HG03139 (cell line): ENCODE data around the gene LEMD2.

ENCODE experiments used
- ATAC-seq: cut with Tn5 transposase; IDR thresholded peaks from one replicate; pipeline ENCODE4 v1.9.1; 2021; ENCODE audit not compliant: unreplicated experiment

The LEMD2 gene

GRCh38 chr6:33759887-33760629 lies 28.9 kb downstream of the LEMD2 start:
- no peak for ATAC-seq

DNA sequence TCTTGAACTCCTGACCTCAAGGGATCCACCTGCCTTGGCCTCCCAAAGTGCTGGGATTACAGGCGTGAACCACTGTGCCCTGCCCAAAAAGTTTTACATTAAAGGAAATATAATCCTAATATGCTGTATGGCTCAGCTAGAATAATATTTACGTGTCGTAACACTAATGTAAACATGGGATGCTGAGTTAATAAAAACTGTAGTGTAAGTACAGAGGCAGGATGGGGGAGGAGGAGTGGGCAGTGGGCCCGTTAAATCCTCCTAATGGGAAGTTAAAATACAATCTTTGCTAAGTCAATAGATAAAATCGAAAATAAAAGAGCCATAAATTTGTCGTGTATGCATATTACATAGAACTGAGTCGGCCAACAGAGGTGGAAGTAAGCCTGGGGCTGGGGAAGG lies 30.1 kb downstream of the LEMD2 start:
- ATAC-seq = no peak

DNA sequence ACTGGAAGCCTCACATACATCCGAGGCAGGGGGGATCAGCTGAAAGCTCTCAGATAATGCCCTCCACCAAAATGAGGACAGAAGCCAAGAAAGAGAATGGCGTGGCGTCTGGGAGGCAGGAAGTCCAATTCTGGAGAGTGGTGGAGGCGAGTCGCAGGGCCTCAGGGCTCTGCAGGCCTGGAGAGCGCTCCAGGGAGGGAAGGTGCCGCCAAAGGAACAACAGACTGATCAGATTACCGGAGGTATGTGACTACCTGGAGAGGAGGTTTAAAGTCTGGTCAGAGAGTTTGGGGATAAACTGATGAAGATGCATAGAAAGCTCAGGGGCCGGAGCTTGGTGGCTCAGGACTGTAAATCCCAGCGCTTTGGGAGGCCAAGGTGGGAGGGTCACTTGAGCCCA lies 31.0 kb downstream of the LEMD2 start:
- no peak for ATAC-seq

DNA sequence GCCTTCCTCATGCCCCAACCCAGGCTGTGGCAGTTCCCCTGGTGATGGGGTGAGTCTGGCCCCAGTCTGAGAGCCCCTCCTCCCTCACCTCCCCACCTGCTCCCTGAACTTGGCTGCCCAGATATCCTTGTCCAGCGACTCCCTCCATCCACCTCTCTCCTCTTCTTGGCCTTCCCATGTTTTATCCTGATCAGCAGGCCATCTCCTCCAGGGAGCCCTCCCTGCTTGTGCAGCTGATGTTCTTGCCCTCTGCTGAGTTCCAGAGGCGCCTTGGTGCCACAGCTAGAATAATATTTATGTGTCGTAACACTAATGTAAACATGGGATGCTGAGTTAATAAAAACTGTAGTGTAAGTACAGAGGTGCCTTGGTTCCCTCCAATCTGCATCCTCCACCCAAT lies 31.8 kb downstream of the LEMD2 start:
- no peak for ATAC-seq

GRCh38 chr6:33756211-33756954 lies 32.5 kb downstream of the LEMD2 start:
- no peak for ATAC-seq

DNA sequence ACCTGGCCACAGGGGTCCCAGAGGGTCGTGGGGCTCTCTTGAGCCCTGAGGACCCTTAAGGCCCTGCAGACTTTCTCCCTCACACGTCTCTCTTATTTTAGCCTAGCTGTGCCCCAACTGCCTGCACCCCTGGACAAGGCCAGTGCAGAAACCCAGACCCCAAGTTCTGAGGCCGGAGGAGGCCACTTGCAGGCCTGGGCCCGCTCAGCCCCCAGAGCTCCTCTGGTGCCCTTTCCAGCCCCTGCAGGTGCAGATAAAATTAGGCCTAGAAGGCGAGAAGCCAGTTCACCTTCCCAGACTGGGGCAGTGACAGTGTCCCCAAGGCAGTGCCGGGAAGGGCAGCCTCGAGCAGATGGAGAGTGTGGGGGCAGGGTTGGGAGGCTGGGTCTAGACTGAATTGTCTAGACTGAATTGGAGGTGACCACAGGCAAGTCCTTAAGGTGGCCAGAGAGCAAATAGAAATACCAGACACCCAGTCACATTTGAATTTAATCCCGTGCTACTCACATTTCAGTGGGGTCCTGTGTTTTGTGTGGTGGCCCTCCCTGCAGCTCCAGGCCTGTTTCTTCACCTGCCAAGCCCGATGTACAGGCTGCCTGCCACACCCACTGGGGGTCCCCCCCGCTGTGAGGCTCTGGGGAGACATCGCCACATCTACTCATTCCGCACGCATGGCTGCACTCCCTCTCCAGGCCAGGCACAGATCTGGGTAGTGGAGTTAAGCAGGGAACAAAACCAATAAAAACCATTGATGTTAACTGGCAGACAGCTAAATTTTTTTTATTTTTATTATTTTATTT lies 33.7 kb downstream of the LEMD2 start:
- ATAC-seq = no peak

GRCh38 chr6:33754222-33754621 lies 34.7 kb downstream of the LEMD2 start:
- ATAC-seq = no peak

GRCh38 chr6:33752646-33753015 lies 36.3 kb downstream of the LEMD2 start:
- ATAC-seq = no peak

DNA sequence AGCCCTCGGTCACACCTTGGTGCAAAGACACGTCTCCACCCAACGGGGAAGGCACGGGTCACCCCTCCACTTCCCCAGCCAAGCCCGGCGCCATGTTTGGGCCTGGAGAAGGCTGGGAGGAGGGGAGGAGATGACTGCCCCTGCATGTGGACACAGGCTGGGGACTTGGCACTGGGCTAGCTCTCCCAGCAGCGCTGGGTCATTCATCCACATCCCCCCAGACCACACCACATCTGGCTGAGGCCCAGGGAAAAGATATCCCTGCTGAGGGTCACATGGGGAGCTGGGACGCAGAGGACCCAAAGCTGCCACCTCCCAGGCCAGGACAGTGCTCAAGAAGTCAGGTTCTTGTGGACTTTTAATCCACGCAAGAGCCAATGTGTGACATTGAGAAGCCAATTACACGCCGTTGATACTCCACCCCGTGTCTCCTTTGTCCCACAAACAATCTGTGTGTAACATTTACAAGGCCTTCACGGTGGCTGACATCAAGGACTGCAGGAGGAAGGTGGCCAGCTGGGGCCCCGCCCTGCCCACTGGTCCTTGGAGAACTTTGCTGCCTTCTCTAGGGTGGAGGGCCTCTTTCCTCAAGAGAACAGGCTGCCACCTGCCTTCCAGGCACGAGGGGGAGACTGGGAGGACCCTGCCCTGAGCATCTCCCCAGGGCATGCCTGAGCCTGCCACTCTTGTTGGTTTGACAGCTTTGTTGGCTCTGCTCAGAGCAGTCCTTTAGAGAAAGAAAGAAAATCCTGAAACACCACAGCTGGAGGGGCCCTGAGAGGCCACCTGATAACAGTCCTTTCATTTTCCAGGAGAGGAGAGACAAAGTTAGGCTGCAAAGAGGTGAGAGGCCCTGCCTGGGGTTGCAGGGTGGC lies 36.9 kb downstream of the LEMD2 start:
- ATAC-seq = no peak

DNA sequence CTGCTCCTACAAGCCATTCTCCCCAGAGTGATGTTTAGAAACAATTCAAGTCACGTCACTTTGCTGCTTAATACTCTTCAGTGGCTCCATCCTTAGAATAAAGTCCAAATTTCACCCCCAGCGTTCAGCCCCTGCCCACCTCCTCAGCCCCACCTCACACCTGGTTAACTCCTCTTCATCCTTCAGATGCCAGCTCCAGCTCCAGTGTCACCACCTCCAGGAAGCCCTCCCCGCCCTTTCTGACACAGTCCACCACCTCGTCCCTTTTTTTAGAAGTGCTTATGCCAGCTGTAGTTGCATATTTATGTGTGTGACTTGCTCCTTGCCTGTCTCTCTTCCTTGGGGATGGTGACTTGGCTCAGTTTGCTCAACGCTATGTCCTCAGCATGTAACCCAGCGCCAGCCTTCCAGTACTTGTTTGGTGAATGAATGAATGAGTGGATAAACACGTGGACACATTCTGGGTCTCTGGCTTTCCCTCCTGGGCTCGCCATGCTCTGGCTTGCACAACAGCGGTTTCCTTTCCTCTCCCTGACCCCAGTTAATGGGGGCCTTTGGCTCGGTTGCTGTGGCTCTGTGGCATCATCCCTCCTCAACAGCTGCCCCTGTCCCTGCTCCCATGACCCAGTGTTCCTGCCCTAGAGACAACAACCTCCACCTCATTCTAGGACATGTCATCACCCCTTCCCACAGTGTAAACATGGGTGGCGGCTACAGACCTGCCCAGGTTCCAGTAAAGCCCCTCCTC lies 38.5 kb downstream of the LEMD2 start:
- no peak for ATAC-seq

GRCh38 chr6:33749401-33749800 lies 39.5 kb downstream of the LEMD2 start:
- no peak for ATAC-seq

GRCh38 chr6:33748841-33749240 lies 40.1 kb downstream of the LEMD2 start:
- ATAC-seq = no peak

DNA sequence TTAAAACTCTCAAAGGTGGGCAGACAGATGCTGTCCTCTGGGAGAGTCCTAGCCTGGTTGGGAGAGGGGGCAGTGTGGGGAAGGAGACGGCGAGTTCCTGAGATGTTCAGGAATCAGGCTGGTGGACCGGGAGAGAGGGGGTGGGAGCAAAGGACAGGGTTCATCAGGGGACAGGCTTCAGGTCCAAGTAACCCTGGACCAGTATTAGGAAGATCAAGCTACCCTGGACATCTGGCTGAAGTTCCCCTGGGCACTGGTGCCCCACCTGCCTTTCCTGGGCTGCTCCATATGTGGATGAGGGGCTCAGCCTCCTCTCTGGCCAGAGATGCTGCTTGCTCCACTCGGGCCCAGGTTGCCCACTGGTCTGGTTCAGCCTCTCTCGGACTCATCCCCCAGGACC lies 41.1 kb downstream of the LEMD2 start:
- ATAC-seq = no peak

DNA sequence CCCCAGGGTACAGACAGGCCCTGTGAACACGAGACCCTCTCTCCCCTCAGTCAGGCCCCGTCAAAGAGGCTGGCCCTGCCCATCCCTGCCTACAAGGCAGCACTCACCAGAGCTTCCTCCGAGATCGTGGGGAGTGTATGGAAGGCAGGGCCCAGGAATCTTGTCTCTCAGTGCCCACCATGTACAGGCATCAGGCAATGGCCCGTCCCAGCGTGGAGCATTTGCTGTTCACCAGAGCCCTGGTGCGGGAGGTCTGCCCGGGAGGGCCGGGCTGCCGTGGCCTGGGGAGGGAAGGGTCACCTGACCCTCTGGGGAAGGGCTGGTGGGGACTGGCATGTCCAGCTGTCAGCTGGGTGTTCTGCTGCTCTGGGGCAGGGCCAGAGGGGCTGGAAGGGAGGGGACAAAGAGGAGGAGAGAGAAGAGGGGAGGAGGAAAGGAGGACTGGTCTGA lies 42.3 kb downstream of the LEMD2 start, which contains the start of gene IP6K3:
Gene IP6K3 (minus strand): TSS at position 255 of the 450 bp plus-strand sequence. CDS start 11,429 bp downstream, outside the sequence.
- no peak for ATAC-seq

GRCh38 chr6:33746036-33746600 lies 42.8 kb downstream of the LEMD2 start:
- ATAC-seq = no peak

DNA sequence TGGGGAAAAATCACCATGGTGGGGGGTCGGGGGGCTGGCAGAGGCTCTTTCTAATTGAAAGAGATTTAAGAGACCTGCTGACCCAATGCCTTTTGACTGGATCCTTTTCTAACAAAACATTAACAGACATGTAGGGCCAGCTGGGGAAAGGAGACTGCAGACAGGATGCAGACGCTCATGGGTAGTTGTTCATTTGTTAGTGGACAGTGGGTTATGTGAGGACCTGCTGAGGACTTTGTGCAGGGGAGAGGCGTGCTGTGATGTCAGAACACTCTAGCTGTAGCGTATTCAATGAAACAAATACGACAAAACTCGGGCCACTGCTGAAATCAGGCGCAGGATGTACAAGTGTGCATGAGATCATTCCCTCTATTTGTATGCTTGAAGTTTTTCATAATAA lies 43.4 kb downstream of the LEMD2 start:
- no peak for ATAC-seq

GRCh38 chr6:33744895-33745546 lies 43.9 kb downstream of the LEMD2 start:
- no peak for ATAC-seq

- no peak for ATAC-seq
These were observed 44.7 kb downstream of the LEMD2 start for GRCh38 chr6:33744001-33744848.
